GM18868 (cell line): ENCODE results near the gene SPNS2.
"Not testable (repeated sequence)": the region's sequence is repeated elsewhere in the genome, so short reads cannot be mapped to it uniquely, and the experiment has no call there.

Experiments
- ATAC-seq: cut with Tn5 transposase; IDR thresholded peaks from one replicate; pipeline ENCODE4 v1.9.1; 2021; ENCODE audit warnings: mild to moderate bottlenecking, moderate library complexity; ENCODE audit not compliant: unreplicated experiment

SPNS2 gene

GRCh38 chr17:4562015-4562969 lies 63.6 kb downstream of the SPNS2 start:
- no peak for ATAC-seq

GRCh38 chr17:4565209-4566141 lies 66.8 kb downstream of the SPNS2 start:
- no peak for ATAC-seq

- ATAC-seq: no peak
Measured at GRCh38 chr17:4566785-4567184, 68.1 kb downstream of the SPNS2 start.

GRCh38 chr17:4569591-4569990 lies 70.9 kb downstream of the SPNS2 start:
- no peak for ATAC-seq

- ATAC-seq: no peak
Measured at GRCh38 chr17:4572131-4572530, 73.5 kb downstream of the SPNS2 start.

GRCh38 chr17:4573115-4573514 lies 74.4 kb downstream of the SPNS2 start:
- no peak for ATAC-seq

- no peak for ATAC-seq
Measured at GRCh38 chr17:4573669-4574068, 75.0 kb downstream of the SPNS2 start.

- no peak for ATAC-seq
Measured at GRCh38 chr17:4574448-4575045, 75.9 kb downstream of the SPNS2 start.

- ATAC-seq: no peak
Measured at GRCh38 chr17:4576161-4576558, 77.5 kb downstream of the SPNS2 start.

GRCh38 chr17:4576729-4577322 lies 78.1 kb downstream of the SPNS2 start:
- no peak for ATAC-seq

- no peak for ATAC-seq
Measured at GRCh38 chr17:4577386-4577993, 78.8 kb downstream of the SPNS2 start.

- not testable (repeated sequence) for ATAC-seq
Measured at GRCh38 chr17:4578349-4578748, 79.7 kb downstream of the SPNS2 start.

- no peak for ATAC-seq
Measured at GRCh38 chr17:4579678-4580077, 81.0 kb downstream of the SPNS2 start.

GRCh38 chr17:4580291-4580690 lies 81.6 kb downstream of the SPNS2 start:
- ATAC-seq: no peak

GRCh38 chr17:4582101-4582501 lies 83.4 kb downstream of the SPNS2 start:
- ATAC-seq: no peak

- no peak for ATAC-seq
Measured at GRCh38 chr17:4582691-4583090, 84.0 kb downstream of the SPNS2 start.

GRCh38 chr17:4583206-4583605 lies 84.5 kb downstream of the SPNS2 start:
- no peak for ATAC-seq

- ATAC-seq: no peak
Measured at GRCh38 chr17:4583782-4584100, 85.1 kb downstream of the SPNS2 start.

GRCh38 chr17:4584101-4584916 lies 85.6 kb downstream of the SPNS2 start, which contains the start of gene SMTNL2:
Gene SMTNL2 (plus strand): TSS chr17:4584529. CDS start chr17:4584606, 77 bp downstream.
- ATAC-seq: no peak
